Measurements from ENCODE around the gene VEPH1.

The VEPH1 gene

DNA sequence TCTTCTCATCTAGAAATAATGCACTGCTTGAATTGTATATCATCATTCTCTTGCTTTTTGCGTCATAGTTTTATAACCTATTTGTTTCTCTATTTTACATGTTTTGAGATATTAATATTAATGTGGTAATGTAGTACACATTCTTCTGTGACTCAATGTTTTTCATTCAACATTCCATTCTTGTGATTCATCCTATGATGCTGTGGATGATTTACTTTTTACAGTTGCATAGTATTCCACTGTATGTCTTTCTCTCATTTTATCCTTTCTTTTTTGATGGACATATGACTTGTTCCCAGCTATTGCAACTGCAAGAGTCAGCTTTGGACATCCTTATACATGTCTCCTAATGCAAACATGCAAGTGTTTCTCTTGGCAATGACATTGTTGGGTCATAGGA lies 20.6 kb upstream of the VEPH1 start:
- no peak for DNase-seq (ENCODE audit: low spot score)

DNA sequence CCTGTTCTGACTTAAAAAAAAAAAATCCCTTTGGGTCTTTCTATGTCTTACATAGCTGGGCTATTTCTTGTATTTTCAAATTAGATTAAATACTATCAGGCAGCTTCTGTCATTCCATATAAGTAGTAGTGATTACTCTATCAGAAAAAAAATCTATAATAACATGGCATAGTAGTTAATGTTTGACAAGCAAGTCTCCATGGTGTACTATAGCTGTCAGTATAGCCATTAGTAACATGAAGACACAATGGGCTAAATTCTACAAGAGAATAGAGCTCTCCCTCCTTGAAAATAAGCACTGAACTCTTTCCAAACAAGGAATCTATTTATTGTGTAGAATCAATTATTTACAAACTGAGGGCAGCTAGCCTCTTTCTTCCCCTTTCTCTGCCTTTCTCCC lies 19.4 kb upstream of the VEPH1 start:
- no peak for DNase-seq (ENCODE audit: low spot score)

DNA sequence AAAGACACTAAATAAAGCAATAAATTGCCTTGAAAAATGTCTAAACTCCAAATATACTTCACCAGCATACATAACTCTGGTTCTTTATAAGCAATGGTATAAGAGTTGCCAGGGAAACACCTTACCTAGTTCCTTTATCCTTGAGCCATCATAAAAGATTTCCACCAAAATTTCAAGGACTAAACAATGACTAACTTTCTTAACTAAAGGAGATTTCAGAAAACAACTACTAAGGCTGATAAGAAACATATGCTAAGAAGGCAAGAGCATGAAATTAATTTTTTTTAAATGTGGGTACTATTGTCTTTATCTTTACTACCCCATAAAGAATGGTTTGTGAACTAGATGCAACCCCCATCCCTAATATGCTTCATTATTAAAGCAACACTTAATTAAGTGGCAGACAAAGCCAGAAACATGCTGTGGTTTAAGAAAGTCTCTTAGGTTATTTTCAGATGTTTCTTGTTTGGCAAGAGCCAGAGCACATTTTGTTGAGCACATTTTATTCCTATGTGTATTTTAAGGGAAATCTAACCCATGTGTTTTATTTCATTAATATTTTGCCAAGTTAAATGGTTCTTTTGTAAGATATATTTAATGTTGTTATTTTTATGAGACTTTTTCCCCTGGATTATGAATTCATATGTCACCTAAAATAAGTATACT lies 17.4 kb upstream of the VEPH1 start:
- DNase-seq (ENCODE audit: low spot score) = no peak

DNA sequence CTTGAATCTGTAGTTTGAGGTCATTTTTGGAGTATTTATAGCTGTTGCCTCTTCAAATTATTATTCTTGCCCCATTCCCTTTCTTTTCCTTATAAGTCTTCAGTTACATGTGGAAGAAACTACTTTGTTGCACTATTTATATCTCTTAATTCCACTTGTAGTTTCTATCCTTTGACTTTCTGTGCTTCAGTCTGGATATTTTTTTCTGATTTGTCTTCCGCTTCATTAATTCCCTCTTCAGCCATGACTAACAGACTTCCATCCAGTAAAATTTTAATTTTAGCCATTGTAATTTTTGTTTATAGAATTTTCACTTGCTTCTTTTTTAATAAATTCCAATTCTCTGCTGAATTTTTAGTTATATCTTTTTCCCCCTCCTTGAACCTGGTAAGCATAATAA lies 15.7 kb upstream of the VEPH1 start:
- DNase-seq (ENCODE audit: low spot score) = no peak

DNA sequence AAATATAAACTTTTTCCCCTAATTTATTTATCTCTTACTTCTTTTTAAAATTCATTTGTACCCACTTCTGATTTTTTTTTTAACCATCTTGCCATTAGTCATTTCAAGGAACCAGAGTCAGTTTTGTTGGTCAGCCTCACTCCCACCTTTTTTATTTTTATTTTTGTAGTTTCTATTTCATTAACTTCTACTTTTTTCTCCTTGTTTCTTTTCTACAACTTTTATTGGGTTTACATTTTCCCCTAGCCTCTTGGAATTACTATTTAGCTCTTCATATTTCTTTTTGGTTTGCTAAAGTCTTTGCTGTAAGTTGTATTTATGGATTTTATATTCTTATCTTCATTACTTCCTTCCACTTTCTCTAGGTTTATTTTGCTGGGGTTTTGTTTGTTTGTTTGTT lies 13.7 kb upstream of the VEPH1 start:
- DNase-seq (ENCODE audit: low spot score) = no peak

DNA sequence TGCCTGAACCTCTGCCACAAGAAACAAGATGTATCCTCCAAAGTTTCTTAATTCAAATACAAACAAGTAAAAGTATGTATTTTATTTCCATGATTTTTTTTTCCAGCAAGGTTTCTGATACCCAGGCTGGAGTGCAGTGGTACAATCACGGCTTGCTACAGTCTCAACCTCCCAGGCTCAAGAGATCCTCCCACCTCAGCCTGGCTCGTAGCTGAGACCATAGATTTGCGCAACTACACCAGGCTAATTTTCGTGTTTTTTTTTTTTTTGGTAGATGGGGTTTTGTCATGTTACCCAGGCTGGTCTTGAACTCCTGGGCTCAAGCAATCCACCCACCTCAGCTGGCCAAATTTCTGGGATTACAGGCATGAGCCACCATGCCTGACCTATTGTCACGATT lies 12.2 kb upstream of the VEPH1 start:
- no peak for DNase-seq (ENCODE audit: low spot score)

DNA sequence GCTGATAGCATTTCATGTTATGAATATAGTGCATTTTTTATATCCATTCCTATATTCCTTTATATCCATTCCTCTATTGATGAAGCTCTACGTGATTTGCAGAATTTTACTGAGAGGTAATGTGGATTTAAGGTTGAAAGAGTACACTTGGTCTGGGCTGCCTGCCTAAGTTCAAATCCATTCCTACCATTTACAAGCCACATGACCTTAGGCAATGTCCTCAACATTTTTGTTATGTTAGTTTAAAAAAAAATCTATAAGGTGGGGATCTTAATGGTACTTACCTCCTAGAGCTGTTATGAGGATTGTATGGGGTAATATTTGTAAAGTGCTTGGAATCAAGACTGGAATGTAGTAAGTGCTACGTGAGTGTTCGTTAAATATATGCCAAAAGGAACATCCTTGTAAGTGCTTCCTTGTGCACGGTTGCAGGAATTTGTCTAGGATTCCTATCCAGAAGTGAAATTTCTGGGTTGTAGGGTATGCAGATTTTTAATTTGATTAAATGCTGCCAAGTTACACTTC lies 11.2 kb upstream of the VEPH1 start:
- DNase-seq (ENCODE audit: low spot score) = no peak

DNA sequence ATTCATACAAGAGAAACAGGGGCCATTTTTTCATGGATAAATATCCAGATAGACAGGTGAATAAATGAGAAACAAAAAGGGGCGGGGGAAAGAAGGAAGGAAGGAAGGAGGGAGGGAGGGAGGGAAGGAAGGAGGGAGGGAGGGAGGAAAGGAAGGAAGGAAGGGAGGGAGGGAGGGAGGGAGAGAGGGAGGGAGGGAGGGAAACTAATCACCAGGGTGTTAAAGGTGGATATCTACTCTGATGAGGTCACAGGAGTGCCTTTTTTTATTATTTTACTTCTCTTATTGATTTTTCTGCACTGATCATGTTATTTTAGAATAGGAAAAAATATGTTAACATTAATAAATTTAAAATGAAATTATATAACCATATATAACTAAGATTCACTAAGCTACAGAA lies 10.4 kb upstream of the VEPH1 start:
- no peak for DNase-seq (ENCODE audit: low spot score)

DNA sequence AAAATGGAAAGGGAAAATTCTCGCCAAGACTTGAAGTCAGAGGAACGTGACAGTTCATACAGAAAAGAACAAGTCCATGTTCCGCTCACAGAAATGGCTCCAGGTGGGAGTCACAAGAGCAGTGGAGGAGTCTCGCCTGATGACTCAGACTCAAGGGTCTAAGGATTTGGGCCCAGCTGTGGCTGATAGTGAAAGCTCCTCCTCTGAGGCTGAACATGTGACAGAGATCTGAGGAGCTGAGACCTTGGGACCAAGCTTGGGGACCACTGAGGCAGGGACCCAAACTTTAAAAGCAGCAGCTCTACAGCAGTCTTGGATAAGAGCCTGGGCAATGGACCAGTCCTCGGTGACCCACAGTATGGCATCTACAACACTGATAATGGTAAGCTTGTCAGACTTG lies 9.3 kb upstream of the VEPH1 start:
- DNase-seq (ENCODE audit: low spot score) = no peak

DNA sequence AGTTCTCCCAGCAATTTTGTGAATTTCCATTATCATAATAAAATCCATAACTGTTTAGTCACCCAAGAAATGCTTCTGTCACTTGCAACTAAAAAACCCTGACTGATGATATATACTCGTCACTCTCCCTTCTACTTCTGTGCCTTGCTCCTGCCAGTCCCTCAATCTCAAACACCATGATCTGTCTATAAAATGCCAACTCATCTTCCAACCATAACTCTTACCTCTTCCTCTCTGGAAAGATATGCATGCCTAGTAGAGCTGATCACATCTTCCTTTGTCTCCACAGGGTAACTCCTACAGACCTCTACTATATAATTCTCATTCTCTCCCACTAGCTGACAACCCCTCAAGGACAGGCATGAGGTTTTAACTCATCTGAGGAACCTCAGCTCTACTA lies 5.2 kb upstream of the VEPH1 start:
- DNase-seq (ENCODE audit: low spot score) = no peak

DNA sequence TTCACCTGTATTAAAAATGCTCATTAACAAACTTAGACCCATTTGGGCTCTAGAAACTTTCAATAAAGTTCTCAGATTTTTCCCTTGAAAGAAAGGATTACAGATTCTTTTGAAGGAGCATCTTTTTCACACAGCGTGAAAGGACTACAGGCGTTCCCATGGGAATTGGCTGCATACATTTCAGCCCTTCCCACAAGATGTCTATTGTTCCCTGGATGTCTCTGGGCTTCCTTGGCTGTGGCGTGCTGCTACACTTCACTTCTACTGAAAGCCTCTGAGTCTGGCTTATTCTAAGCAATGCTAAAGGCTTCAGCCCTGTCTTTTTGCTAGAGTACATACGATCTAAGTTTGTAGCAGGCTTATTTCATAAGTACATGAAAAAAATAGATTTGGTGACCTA lies 1.4 kb downstream of the VEPH1 start:
- DNase-seq (ENCODE audit: low spot score) = no peak

DNA sequence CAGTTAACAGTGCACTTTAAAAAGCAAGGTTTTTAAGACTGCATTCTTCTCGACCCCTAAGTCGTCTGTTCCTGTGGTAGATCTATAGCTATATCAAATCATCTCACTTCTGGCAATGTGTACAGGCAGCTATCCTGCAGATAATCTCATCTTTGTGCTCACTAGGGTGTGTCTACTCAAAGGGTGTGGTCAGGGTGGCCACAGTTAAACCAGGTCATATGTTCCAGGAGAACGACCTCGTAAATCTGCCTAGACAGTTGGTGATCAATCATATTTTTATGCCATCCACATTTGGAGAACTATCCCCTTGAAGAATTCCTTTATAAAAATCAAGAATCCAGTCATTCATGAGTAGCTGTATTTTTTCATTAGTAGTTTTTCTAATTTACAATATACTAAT lies 3.0 kb downstream of the VEPH1 start:
- no peak for DNase-seq (ENCODE audit: low spot score)

DNA sequence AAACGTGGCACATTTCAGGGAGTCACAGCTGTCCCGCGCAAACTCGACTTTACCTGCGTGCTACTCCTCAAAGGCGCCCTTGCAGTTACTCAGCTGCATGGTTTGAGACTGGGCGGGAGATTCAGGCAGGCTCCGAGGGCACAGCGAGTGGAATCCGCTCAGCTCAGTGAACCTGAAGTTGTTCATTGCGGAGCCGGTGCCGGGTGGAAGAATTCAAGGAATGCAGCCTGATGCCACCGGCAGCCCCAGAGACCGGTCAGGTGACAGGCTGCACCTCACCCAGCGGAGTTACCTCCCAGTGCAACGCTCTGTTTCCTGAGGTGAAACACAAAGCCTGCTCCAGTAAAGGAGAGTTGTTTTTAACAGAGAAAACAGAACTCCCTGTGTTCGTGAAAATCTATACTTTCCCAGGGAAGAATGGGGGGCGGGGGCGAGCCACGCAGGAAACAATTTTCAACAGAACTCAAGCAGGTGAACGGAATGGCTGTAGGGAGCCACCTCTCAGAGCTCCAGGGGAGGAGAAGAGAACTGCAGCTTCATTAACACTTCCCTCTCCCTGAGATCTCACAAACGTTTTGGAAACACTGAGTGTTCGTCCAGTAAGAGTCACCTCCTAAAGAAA lies 3.8 kb downstream of the VEPH1 start:
- no peak for DNase-seq (ENCODE audit: low spot score)

DNA sequence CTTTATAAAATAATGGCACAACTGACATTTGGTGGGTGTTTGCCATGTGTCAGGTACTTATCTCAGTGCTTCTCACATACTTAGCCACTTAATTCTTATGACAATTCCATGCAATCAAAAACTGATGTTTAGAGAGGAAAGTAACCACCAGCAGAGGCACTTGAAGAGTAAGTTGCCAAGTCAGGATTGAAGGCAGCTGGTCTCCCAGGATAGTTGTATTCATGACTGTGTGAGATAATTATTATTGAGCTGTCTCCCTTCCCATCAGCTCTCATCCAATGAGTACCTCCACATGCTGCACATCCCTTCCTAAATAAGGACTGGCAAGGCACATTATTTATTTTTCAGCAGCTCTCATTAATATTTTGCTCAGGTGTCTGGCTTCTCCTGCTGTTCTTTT lies 4.8 kb downstream of the VEPH1 start:
- no peak for DNase-seq (ENCODE audit: low spot score)

DNA sequence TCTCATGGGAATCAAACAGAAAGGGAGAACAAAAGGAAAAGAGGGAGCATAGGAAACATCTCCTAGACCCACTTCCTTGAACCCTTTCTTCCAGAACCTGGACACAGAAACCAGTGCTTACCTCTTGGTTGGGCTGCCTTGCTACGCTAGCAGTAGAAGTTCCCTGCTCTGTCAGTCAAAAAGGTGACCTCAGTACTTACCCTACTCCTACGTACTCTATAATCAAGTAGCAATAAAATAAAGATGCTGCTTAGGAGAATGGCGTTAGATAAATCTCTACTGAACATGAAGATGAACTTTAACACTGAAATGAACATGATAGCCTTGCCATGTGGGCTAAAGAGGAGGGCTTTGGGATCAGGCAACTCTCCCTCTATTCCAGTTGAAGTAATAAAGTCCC lies 7.4 kb downstream of the VEPH1 start:
- no peak for DNase-seq (ENCODE audit: low spot score)

DNA sequence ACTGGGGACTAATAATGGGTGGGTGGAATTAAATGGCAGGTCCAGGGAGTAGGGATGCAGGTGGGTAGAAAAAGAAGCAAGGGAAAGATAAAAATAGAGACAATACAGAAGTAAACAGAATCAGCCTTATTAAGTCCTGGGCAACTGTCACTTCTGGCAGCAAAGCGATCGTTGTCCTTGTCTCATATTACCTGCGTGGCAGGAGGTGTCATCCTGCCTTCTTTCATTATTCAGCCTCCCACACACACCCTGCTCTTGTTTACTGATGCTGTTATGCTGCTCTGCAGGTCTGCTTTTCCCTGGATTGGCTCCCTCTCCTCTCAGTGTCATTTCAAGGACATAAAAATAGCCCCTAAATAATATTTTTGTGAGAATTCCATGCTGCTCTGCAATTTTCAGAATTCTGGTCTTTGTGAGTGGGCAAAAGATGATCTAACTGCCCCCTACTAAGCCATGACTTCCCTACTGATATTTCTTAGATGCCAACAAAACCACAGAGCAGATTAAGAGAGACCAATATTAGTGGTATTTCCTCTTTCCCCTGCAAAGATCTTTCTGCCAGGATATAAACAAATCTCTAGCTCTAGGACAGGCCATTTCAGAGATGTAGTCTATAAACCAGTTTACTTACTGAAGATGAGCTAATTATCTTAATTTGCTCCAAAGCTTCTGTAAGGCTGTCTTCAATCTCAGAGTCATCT lies 8.5 kb downstream of the VEPH1 start:
- DNase-seq (ENCODE audit: low spot score) = no peak

DNA sequence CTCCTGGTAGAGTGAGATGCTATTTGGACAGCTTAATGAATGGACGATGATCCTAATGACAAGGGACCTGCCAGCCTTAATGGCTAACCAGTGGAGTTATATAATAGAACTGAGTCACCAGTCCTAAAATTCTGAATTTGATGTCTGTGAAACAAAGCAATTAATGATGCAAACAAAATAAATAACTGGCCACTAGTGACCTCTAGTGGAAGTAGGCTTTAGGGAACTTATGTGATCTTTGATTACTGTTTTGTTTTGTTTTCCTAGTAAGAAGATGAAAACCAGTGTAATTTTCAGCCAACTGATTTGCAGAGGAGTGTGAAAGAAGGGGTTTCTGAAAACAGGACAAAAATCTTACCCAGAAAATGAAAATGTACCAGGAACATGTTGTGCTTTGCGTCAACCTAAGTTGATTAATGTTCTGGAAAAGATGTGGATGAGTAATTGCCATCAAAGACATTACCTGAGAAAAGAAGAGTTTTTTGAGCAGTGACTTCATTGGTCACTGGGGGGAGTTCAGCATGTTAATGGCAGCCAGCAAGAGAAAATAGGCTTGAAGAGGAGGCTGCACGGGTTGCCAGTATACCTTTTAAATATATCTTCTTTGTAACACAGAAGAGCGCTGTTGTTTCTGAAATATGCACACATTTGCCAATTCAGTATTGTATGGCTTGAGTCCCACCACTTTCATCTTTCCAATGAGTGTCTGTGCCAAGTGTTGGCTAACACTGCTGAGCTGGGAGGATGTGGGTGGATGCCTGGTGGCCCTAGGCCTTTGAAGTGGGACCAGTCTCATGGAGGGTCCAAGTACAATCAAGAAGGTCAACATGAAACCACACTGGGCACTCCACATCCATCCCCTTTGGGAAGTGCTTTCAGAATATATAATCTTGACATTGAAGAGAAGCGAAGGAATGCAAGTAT lies 9.3 kb downstream of the VEPH1 start:
- DNase-seq (ENCODE audit: low spot score) = no peak

DNA sequence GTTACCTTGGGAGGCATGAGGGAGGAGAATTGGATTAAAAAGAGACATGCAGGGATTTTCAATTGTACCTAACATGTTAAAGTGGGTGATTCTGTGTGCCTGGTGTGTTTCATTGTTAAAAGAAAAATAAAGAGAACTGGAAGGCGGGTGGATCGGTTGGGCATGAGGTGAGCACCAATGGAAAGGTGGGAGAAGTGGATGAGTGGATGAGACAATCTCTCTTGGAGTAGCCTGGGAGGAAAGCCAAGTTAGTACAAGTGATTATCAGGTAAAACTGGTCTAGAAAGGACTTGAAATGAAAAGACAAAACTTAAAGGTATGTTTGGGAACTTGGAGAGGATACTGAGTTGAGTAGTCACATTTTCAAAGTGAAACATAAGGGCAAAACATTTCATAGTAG lies 12.1 kb downstream of the VEPH1 start:
- no peak for DNase-seq (ENCODE audit: low spot score)

DNA sequence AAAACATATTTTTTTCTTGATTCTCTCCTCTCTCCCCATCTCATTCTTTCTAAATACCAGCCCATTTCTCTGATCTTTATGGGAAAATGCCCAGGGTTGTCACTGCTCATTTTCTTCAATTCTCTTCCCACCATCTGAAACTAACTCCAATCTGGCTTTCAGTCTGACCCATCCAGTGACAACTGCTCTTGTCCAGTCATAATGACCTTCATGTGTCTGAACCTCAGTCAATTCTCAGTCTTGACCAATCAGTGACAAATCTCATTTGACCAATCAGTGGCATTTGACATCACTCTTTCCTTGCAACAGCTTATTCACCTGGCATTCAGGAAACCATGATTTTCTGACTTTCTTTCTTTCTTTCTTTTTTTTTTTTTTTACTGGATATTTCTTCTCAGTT lies 15.1 kb downstream of the VEPH1 start:
- DNase-seq (ENCODE audit: low spot score) = no peak

DNA sequence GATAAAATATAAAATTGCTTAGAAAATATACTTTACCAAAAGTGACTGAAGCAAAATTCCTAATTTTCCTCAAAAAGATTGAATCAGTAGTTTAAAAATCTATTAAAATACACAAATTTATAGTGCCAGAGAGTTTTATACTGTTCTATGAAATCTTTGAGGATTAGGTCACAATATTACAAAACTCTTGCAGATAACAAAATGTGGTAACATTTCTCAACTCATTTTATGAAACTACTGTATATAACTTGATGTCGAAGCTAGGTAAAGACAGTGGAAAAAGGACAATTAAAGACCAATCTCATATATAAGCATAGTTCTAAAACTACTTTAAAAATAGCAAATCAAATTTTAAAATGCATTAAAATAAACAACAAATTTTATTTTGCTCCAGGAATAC lies 15.9 kb downstream of the VEPH1 start:
- no peak for DNase-seq (ENCODE audit: low spot score)

DNA sequence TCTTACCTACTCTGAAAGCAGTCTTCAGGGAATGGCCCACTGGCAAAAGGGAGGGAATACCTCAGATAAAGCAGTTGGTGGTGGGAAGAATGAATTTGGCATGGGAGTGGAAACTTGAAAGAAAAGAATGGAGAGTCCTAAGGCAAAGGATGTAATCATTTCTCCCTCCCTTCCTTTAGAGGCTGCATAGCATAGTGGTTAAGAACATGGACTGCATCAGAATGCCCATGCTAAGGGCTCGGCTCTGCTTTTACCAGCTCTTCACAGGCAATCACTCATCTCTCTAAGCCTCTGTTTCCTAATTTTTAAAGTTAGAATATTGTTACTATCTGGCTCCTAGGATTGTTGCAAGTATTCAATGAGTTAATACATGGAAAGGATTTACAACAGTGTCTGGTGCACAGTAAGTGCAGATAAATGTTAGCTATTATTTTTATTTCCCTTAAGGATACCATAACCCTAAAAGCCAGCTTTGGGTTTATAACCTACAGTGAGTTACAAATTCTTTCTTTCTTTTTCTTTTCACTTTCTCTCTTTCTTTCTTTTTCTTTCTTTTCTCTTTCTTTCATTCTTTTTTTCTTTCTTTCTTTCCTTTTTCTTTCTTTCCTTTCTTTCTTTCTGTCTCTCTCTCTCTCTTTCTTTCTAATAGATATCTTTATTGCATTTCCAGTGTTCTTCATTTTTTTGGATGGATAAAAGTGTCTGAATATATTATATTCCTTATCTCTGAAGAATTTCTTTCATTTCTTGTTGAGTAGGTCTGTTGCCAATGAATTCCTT lies 23.6 kb downstream of the VEPH1 start:
- no peak for DNase-seq (ENCODE audit: low spot score)

DNA sequence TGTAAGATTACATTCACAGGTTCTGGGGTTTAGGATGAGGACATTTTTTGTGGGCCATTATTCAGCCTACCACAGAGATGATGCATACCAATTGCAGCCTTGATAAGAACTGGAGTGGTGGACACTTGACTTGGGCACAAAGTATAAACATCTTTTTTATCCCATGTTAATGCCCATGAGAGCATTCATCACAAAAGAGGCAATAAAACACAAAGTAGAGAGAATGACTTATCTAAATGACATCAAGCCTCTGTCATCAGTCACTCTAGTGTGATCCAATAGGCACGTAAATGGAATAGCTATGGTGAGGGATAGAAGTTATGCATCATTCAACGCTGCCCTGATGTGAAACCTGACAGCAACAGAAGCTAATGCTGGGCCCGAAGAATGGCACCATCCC lies 25.8 kb downstream of the VEPH1 start:
- DNase-seq (ENCODE audit: low spot score) = no peak
